CD14-positive monocyte (primary cell): ENCODE measurements around the gene WIZ. TPM values are rescaled to one million over a fixed set of nuclear protein-coding genes. Genes with fewer than 3 reads are reported as not detected.

Experiments
- DNase-seq, 3 donors: peaks; one replicate each; pipeline ENCODE4 v3.0.0-alpha.2; 2011 to 2022
- H2AFZ ChIP-seq: 2 replicates; pipeline ENCODE4 v1.6.0; 2012; ENCODE audit warnings: mild to moderate bottlenecking, low read depth, low read length, inconsistent platforms; ENCODE audit not compliant: insufficient read depth, poor library complexity, severe bottlenecking
- H3K27ac ChIP-seq, 2 donors: 1 replicate in 1 of 2; 2 replicates in 1 of 2; pipeline ENCODE4 v1.5.1; 2012 to 2013; ENCODE audit warnings: low read length in 2 of 2, control low read depth in 1 of 2, inconsistent platforms in 1 of 2, low read depth in 1 of 2, mild to moderate bottlenecking in 1 of 2
- H3K27me3 ChIP-seq, 2 donors: one replicate each; pipeline versions ENCODE4 v1.6.0 to v1.6.1; 2011 to 2013; ENCODE audit warnings: low read length in 2 of 2; ENCODE audit not compliant: control insufficient read depth in 2 of 2, insufficient read depth in 2 of 2
- H3K36me3 ChIP-seq, 2 donors: replicated peaks in 1 of 2; 1 replicate in 1 of 2; 2 replicates in 1 of 2; pipeline versions ENCODE4 v1.5.1 to v1.6.1; 2012 to 2013; ENCODE audit warnings: low read length in 2 of 2, control low read depth in 1 of 2, inconsistent platforms in 1 of 2, mild to moderate bottlenecking in 1 of 2; ENCODE audit not compliant: insufficient read depth in 2 of 2, control insufficient read depth in 1 of 2
- H3K4me1 ChIP-seq, 2 donors: 1 replicate in 1 of 2; 2 replicates in 1 of 2; pipeline versions ENCODE4 v1.5.1 to v1.6.1; 2012 to 2013; ENCODE audit warnings: low read length in 2 of 2, control low read depth in 1 of 2, inconsistent platforms in 1 of 2, mild to moderate bottlenecking in 1 of 2, moderate library complexity in 1 of 2; ENCODE audit not compliant: insufficient read depth in 2 of 2, control insufficient read depth in 1 of 2
- H3K4me2 ChIP-seq: replicated peaks from 2 replicates; pipeline ENCODE3; 2012; ENCODE audit warnings: low read length, moderate library complexity, mild to moderate bottlenecking; ENCODE audit not compliant: poor library complexity, severe bottlenecking; ENCODE audit errors: extremely low read depth
- H3K4me3 ChIP-seq, 3 experiments: fragments of 200-600 bp in 1 of 3; sonication (generic) in 1 of 3; replicated peaks in 1 of 3; 1 replicate in 2 of 3; 2 replicates in 1 of 3; pipeline ENCODE4 v1.5.1; 2011 to 2013; ENCODE audit warnings: low read length in 3 of 3, mild to moderate bottlenecking in 3 of 3, control low read depth in 2 of 3, low read depth in 2 of 3, inconsistent platforms in 1 of 3, moderate library complexity in 1 of 3
- H3K79me2 ChIP-seq: 2 replicates; pipeline ENCODE4 v1.6.0; 2012; ENCODE audit warnings: mild to moderate bottlenecking, control low read depth, inconsistent platforms, low read length, moderate library complexity; ENCODE audit not compliant: insufficient read depth
- H3K9ac ChIP-seq: 2 replicates; pipeline ENCODE4 v1.6.0; 2017; ENCODE audit warnings: low read length, mild to moderate bottlenecking; ENCODE audit not compliant: insufficient read depth, poor library complexity, severe bottlenecking
- H3K9me3 ChIP-seq, 2 donors: replicated peaks in 1 of 2; 1 replicate in 1 of 2; 2 replicates in 1 of 2; pipeline versions ENCODE4 v1.5.1 to v1.6.1; 2012 to 2013; ENCODE audit warnings: low read length in 2 of 2, control low read depth in 1 of 2; ENCODE audit not compliant: control insufficient read depth in 1 of 2, insufficient read depth in 1 of 2
- H4K20me1 ChIP-seq: 2 replicates; pipeline ENCODE4 v1.6.0; 2012; ENCODE audit warnings: mild to moderate bottlenecking, low read length, control low read depth, moderate library complexity; ENCODE audit not compliant: insufficient read depth
- H3K27ac Mint-ChIP-seq, 7 donors: one replicate each; pipeline ENCODE4 v1.8.0; 2020; ENCODE audit warnings: mild to moderate bottlenecking in 7 of 7, mixed read lengths in 7 of 7, moderate library complexity in 6 of 7, inconsistent platforms in 2 of 7
- H3K27me3 Mint-ChIP-seq, 3 donors: one replicate each; pipeline ENCODE4 v1.8.0; 2021 to 2022; ENCODE audit warnings: low read depth in 3 of 3, mild to moderate bottlenecking in 3 of 3, mixed read lengths in 3 of 3, moderate library complexity in 3 of 3, inconsistent platforms in 1 of 3
- H3K36me3 Mint-ChIP-seq, 2 donors: one replicate each; pipeline ENCODE4 v1.8.0; 2020; ENCODE audit warnings: mixed read lengths in 2 of 2, inconsistent platforms in 1 of 2, mild to moderate bottlenecking in 1 of 2
- H3K4me1 Mint-ChIP-seq: one replicate; pipeline ENCODE4 v1.8.0; 2020; ENCODE audit warnings: mild to moderate bottlenecking, mixed read lengths
- H3K4me3 Mint-ChIP-seq, 2 donors: one replicate each; pipeline ENCODE4 v1.8.0; 2020; ENCODE audit warnings: mild to moderate bottlenecking in 2 of 2, mixed read lengths in 2 of 2, moderate library complexity in 1 of 2
- H3K9me3 Mint-ChIP-seq, 7 donors: one replicate each; pipeline ENCODE4 v1.8.0; 2020 to 2022; ENCODE audit warnings: mixed read lengths in 7 of 7, mild to moderate bottlenecking in 6 of 7, moderate library complexity in 6 of 7, inconsistent platforms in 2 of 7
- CTCF ChIP-seq: fragments of 200-600 bp; IDR thresholded peaks from one replicate; pipeline ENCODE4 v1.8.0; 2022; ENCODE audit warnings: antibody characterized with exemption, mild to moderate bottlenecking
- WGBS: methylation state at CpG from one replicate; pipeline ENCODE4 v1.1.5; 2013; ENCODE audit warnings: missing lambda C conversion rate; ENCODE audit not compliant: insufficient coverage; 5-methylcytosine and 5-hydroxymethylcytosine counted together
- intact Hi-C, 2 donors: fragments of 100-400 bp; cut with micrococcal nuclease; formaldehyde crosslinking; loops; one replicate each; pipeline versions ENCODE4 v1.15.0 to v1.15.1; 2023
- polyA plus RNA-seq, 3 donors: library from polyadenylated mRNA; depleted of rRNA in 1 of 3; unstranded in 2 of 3; stranded (reverse) in 1 of 3; fragments of 300-500 nt in 2 of 3; fragments of >200 nt in 1 of 3; fragmentation: Illumina TruSeq in 2 of 3; gene quantifications; 1 replicate in 2 of 3; 2 replicates in 1 of 3; pipeline ENCODE4 v1.2.3, GENCODE V29; 2012 to 2021

Gene WIZ
- polyA plus RNA-seq, 3 donors, result 0.47 to 13.7 (median 0.51) TPM

- no peak overlapping the region for H3K4me3 Mint-ChIP-seq
- peaks cover 0 to 2% (median 0%) of the 10 kb centered on the region in 7 donors for H3K9me3 Mint-ChIP-seq
- H3K4me1 ChIP-seq, result peaks cover 16 to 22% of the 10 kb centered on the region in 2 donors
- H3K36me3 Mint-ChIP-seq, result peaks cover 35 to 55% of the 10 kb centered on the region in 2 donors
- no peak overlapping the region for H3K4me3 ChIP-seq
- no peak overlapping the region for H3K27ac ChIP-seq
- H3K36me3 ChIP-seq, result peaks cover 48 to 54% of the 10 kb centered on the region in 2 donors
- peak overlapping the region in 2 of 7 donors; percentile 7 to 54 for H3K27ac Mint-ChIP-seq
- H3K9me3 ChIP-seq, result no peaks in the 10 kb centered on the region
- no peak overlapping the region for H3K4me2 ChIP-seq
- DNase-seq, result no peak
- H4K20me1 ChIP-seq, result peaks cover 84% of the 10 kb centered on the region
- H2AFZ ChIP-seq, result no peak overlapping the region
- H3K4me1 Mint-ChIP-seq, result peaks cover 20% of the 10 kb centered on the region
- H3K79me2 ChIP-seq, result peaks cover 74% of the 10 kb centered on the region
- intact Hi-C loops, result loop anchor here (5.0 to 10.0 kb wide), 6 partner anchors 38 to 250 kb away; partner anchors contain the start of genes AKAP8L (in 1 of the 2) and BRD4 (in 1 of the 2)
- no peak overlapping the region for H3K9ac ChIP-seq
- TF ChIP-seq CTCF, result no peak
- H3K27me3 ChIP-seq, result no peaks in the 10 kb centered on the region
- peaks cover 0 to 3% (median 1%) of the 10 kb centered on the region in 3 donors for H3K27me3 Mint-ChIP-seq
- WGBS, result 69% methylated on average over 21 of the region's 24 CpGs
Observed at GRCh38 chr19:15374796-15375440, 74.8 kb downstream of the WIZ start.

DNA sequence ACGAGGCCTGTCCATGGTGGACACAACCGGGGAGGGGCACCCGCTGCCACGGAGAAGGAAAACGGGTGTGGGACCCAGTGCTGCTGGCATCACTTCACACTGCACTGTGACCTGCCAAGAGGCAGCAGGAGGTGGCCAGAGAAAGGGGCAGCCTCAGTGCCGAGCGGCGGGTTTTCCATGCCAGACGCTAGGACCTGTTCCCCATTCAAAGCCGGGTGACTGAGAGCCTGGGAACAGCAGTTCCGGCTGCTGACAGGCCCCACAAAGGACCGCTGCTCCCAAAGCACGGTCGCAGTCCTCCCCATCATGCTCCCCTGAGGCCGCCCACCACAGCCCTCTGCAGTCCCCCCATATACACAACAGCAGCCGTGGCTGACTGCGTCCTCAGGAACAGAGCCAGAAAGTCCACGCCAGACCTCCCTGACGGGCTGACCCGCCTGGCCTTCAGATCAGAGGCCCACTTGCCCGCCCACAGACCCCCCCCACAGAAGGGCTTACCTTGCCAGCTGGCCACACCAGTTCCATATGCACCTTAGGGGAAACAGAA, 75.6 kb downstream of the WIZ start:
- Histone ChIP-seq H3K27ac (no peak overlapping the region), H3K4me3 (no peak overlapping the region)

More for the DNA sequence above, 75.6 kb downstream of the WIZ start:
- H3K27me3 ChIP-seq, result no peaks in the 10 kb centered on the region
- H2AFZ ChIP-seq, result no peak overlapping the region
- peaks cover 0 to 2% (median 0%) of the 10 kb centered on the region in 7 donors for H3K9me3 Mint-ChIP-seq
- peaks cover 56 to 61% of the 10 kb centered on the region in 2 donors for H3K36me3 ChIP-seq
- peaks cover 42 to 63% of the 10 kb centered on the region in 2 donors for H3K36me3 Mint-ChIP-seq
- H3K27ac Mint-ChIP-seq, result no peak overlapping the region
- no peak overlapping the region for H3K4me2 ChIP-seq
- H3K4me1 Mint-ChIP-seq, result peaks cover 20% of the 10 kb centered on the region
- peaks cover 0 to 3% (median 1%) of the 10 kb centered on the region in 3 donors for H3K27me3 Mint-ChIP-seq
- DNase-seq, result no peak
- whole genome bisulfite sequencing, result 96% methylated on average over 21 of the region's 21 CpGs
- peaks cover 16 to 22% of the 10 kb centered on the region in 2 donors for H3K4me1 ChIP-seq
- intact Hi-C loops, result loop anchor here (10.0 kb wide), 2 partner anchors 109 to 249 kb away; a partner anchor contains a TSS
- H3K79me2 ChIP-seq, result peaks cover 73% of the 10 kb centered on the region
- no peaks in the 10 kb centered on the region for H3K9me3 ChIP-seq
- no peak overlapping the region for H3K4me3 Mint-ChIP-seq
- peaks cover 91% of the 10 kb centered on the region for H4K20me1 ChIP-seq
- no peak overlapping the region for H3K9ac ChIP-seq
- no peak for TF ChIP-seq CTCF
